HG03066 (cell line): ENCODE data around the gene FLNB.
"Not testable (repeated sequence)": the region's sequence is repeated elsewhere in the genome, so short reads cannot be mapped to it uniquely, and the experiment has no call there.

ENCODE experiments used
- ATAC-seq: cut with Tn5 transposase; IDR thresholded peaks from one replicate; pipeline ENCODE4 v1.9.1; 2021; ENCODE audit warnings: low read depth; ENCODE audit not compliant: unreplicated experiment

Gene FLNB

GRCh38 chr3:57978316-57978715 lies 29.9 kb upstream of the FLNB start:
- no peak for ATAC-seq

DNA sequence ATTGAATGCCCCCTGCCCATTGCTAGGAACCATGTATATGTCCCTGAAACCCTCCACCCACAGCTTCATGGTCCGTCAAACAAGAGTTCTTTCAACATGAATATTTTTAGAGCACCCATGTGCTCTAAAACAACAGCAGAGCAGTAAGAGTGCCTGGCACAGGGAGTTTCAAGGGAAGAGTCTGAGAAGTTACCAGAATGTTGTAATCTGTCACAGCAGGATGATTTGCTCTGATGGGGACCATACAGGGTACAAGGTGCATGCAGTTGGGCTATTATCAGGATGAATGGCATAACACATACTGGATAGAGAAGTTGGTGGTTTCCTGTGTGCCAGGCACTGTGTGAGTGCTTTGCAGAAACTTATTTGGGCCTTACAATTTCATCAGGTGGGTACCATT lies 27.8 kb upstream of the FLNB start:
- no peak for ATAC-seq

DNA sequence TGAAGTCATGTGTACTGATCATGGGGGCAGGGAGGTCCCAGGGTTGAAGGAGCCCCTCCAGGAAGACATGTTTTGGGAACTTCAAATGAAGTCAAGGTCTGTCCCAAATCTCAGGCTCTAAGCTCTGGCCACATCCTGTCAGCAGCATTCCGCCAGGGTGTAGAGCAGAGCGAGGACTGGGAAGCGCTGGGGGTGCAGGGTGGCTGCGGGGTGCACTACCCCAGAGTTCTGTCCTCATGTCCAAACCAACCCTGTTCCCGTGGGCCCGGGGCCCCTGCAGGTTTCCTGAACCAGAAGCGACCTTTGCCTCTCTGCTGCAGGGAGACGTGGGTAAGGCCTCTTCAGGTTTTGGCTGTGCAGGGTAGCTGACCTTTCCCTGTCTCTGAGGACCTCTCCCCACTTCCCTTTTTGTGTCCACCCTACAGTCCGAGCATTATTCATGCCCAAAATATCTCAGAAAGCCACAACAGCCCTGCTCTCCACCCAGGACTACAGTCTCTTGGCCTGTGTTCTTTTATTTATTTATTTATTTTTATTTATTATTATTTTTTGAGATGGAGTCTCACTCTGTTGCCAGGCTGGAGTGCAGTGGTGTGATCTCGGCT lies 26.6 kb upstream of the FLNB start:
- no peak for ATAC-seq

DNA sequence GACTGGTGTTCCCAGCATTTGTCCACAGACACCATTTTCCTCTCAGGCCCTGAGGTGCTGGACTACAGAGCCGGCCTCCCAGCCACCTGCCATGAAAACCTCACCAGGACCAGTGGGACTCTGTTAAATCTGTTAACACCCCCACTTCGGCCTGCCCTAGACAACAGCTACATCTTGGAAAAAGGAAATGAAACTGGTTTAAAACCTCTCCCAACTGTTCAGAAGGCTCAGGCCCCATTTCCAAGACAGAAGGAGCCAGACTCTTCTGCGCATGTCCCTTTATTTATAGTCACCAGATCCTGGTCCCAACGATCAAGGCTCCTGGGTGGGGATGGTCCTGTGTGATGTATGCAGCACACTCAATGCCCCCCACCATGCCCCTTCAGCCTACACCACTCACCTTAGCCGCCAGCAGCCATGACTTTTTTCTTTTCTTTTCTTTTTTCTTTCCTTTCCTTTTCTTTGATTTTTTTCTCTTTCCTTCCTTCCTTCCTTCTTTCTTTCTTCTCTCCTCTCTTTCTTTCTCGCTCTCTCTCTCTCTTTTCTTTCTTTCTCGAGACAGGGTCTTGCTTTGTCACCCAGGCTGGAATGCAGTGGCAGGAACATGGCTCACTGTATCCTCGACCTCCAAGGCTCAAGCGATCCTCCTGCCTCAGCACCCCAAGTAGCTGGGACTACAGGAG lies 25.5 kb upstream of the FLNB start:
- no peak for ATAC-seq

- peak; percentile 99 for ATAC-seq
Measured at GRCh38 chr3:57983734-57984518, 24.3 kb upstream of the FLNB start.

- ATAC-seq: no peak
Measured at GRCh38 chr3:57985176-57985983, 22.8 kb upstream of the FLNB start.

- no peak for ATAC-seq
Measured at GRCh38 chr3:57985984-57986246, 22.3 kb upstream of the FLNB start.

DNA sequence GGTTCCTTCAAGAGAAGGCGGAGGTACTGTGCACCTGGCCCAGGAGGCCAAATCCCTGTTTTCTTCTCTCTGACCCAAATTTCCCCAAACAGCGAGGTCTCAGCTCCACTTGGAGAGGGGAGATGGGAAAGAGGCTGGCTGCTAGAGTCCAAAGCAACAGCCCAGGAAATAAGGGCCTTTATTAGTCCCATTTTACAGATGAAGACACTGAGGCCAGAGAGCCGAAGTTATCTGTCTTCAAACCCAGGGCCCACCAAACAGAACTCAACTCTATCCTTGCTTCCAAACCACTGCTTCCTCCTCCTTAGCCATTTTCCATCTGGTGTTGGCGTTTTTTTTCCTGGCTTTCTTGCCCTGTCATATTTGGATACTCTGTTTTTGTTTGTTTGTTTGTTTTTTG lies 22.0 kb upstream of the FLNB start:
- no peak for ATAC-seq

DNA sequence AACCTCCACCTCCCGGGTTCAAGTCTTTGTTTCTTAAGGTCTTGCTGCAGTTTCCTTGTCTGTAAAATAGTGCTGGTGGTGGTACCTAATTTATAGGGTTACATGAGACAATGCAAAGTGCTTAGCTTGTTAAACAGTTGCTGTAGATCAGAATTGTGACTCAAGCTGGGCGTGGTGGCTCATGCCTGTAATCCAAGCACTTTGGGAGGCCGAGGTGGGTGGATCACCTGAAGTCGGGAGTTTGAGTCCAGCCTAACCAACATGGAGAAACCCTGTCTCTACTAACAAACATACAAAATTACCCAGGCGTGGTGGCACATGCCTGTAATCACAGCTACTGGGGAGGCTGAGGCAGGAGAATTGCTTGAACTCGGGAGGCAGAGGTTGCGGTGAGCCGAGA lies 19.0 kb upstream of the FLNB start:
- ATAC-seq: not testable (repeated sequence)

GRCh38 chr3:57989646-57990045 lies 18.6 kb upstream of the FLNB start:
- no peak for ATAC-seq

- no peak for ATAC-seq
Measured at GRCh38 chr3:57992452-57993213, 15.6 kb upstream of the FLNB start.

DNA sequence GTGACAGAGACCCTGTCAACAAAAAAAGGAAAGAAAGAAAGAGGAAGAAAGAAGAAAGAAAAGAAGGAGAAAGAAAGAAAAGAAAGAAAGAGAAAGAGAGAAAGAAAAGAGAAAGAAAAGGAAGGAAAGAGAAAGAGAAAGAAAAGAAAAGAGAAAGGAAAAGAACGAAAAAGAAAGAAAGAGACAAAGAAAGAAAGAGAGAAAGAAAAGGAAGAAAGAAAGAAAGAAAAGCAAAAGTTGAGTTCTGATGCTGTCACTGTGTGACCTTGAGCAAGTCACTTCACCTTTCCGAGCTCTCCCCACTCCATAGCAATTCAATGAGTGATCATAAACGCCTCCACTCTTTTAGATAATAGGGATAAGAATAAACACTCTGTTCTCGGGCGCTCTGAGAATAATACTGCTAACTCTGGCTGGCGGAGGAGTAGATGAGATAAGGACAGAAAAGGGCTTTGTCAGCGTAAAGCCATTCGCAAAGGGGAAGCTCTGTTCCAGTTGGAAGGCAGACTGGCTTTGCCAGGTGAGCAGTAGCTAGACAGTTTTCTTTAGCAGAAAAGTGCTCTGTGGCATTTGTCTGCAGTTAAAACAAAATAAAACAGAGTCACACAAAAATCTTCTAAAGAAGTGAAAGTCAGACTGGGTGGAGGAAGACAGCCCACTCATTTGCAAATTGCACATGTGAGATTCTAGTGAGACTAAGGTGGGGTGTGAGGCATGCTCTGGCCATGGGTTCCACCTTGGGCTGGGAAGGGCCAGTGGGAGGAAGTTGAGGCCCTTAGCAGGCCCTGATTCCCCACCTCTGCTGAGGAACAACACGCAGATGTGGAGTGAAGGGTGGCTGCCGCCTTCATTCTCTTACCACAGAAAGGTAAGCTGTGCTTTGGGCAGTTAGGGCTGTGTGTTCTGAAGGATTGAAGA lies 9.6 kb upstream of the FLNB start:
- no peak for ATAC-seq

- no peak for ATAC-seq
Measured at GRCh38 chr3:57999417-58000115, 8.7 kb upstream of the FLNB start.

GRCh38 chr3:58000306-58001085 lies 7.7 kb upstream of the FLNB start:
- ATAC-seq: no peak

- ATAC-seq: no peak
Measured at GRCh38 chr3:58001086-58001467, 7.1 kb upstream of the FLNB start.

GRCh38 chr3:58001979-58002378 lies 6.2 kb upstream of the FLNB start:
- ATAC-seq: no peak

DNA sequence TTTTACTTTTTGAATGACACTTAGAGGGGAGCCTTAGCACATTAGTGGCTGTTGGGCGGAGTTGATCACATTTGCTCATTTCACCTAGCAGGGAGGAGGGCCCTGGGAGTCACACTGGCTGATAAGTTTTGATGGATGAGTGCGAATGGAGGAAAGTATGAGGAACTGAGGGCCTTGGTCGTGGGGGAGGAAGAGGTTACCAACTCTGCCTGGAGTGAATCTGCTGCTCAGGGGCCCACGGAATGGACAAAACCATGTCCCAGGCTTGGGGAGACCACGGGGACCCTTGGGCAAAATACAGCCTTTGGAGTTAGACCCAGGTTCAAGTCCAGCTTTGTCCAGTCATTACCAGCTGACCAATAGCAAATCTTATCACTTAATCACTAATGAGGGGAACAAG lies 5.1 kb upstream of the FLNB start:
- no peak for ATAC-seq

- ATAC-seq: no peak
Measured at GRCh38 chr3:58004973-58005372, 3.2 kb upstream of the FLNB start.
